Middle frontal gyrus (tissue), 1 donor: ENCODE data around the gene PDGFC.
"Not testable (repeated sequence)": the region's sequence is repeated elsewhere in the genome, so short reads cannot be mapped to it uniquely, and the experiment has no call there.

ENCODE experiments used
- DNase-seq: peaks from one replicate; pipeline ENCODE4 v3.0.0-alpha.2; 2015; ENCODE audit warnings: low spot score; ENCODE audit errors: extremely low spot score

PDGFC gene

DNA sequence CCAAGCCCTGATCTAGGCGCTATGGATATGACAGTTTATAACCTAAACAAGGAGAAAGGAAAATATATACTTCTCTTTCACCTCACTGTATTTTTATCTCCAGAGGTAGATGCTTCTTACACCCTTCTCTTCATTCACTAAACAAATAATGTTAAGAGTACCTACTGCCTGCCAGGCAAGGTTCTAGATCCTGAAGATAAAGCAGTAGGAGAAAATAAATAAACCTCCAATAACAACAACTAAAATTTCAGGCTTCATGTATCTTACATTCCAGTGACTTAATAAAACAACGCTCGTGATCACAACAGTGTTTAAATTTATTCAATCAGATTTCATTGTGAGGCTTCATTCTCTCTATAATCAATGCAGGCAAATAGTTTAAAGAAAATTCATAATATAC lies 20.7 kb downstream of the PDGFC start:
- DNase-seq = no peak

DNA sequence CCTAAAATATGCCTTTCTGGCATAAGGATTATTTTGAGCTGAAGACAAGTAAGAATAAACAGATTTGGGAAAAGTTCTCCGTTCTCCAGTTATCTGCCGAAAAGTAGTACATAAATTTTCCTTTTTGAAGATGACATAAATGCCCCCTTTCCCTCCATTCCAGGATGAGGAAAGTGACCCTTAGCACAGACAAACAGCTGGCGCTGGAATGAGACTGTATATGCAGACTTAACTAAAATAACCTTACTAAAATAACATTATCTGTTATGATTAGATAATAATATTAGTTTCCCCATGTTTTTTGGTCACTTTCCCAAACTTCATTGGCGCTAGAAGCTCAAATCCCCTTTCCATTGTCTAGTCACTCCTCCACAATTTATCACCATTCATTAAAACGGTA lies 21.5 kb downstream of the PDGFC start:
- no peak for DNase-seq

DNA sequence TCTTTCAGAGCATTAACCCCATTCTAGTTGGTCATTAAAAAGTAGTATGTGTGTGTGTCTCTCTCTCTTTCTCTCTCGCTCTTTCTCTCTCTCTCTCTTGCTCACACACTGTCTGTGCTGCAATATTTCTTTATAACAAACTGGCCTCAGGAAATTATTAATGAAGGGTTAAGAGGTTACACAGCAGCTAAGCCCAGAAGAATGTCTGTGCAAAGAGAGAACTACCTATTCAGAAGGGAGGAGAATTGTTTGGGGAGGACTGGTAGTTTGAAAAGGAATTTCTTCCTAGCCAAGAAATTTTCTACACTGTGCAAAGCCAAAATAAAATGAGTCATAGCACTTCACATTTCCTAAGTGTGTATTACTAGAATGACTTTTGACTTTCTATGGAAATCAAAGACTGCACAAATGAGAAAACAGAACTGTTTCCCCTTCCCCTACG lies 22.2 kb downstream of the PDGFC start:
- DNase-seq = no peak

DNA sequence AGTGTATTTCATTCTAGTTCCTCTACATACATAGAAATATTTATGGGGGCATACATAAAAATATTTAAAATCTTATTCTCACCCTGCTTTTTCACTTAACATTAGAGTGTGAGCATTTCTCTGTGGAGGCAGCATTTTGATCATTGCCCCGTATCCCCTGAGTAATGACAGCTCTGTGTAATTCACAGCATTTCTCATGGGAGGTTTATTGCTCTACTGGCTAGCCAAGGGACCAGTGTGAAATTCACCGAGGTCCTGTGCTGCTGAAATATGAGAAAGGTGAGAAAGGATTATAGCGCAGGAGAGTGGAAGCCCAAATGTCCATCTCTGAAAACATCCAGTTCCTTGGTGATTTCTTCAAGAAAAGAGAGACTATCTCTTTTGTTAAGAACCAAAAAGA lies 22.9 kb downstream of the PDGFC start:
- no peak for DNase-seq

DNA sequence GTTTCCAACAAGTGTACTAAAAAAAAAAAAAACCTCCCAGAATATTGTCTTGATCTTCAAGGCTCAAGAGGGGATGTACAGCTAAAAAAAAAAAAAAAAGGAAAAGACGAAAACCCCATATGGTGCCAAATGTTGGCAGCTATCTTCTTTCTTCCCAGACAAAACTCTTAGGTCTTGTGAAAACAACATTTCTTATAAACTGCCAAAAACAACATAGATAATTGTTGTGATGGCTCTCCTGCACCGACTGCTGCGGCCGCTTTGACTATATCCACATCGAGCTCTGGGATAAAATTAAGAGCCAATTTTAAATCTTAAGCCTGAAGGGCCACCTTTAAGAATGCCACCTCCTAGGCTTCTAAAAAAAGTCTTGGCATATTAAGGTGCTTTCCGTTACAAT lies 23.5 kb downstream of the PDGFC start:
- no peak for DNase-seq

DNA sequence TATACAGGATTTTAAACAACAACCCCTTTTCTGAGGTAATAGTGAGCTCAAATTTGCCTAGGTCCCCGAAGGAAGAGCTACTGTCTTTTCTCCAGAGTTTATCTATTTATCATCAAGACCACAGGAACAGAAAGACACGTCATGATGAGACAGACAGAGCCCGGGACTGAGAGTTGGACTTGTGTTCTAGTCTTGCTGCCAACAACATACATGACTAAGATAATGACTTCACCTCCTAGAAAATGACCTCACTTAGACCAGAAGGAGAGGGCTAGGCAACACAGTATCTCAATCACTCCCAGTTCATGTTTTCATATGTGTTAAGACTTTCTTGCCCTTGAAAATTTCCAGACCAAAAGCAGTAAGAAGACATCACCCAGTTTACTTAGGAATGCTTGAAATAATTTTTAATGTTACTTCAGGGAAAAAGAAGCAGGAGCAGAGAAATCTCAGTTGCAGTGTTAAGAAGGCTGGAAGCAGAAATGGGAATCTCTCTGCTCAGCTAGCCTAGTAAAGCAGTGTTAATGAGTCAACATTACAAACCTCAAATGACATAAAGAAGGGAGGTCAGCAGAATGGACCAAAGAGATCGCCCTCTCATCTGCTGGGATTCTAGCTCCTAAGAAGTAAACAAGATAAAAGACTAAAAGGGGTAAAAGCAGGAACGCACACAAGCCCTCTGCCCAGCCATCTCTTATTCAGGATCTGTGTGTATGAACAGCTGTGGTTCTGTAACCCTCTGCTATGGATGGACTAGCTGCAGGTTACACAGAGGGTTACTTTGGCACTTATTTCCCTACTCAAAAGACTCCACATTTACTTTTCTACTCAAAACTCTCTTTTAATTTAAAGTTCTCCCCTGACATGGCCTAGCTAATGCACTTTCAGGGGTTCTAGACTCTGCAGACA lies 24.8 kb downstream of the PDGFC start:
- no peak for DNase-seq

DNA sequence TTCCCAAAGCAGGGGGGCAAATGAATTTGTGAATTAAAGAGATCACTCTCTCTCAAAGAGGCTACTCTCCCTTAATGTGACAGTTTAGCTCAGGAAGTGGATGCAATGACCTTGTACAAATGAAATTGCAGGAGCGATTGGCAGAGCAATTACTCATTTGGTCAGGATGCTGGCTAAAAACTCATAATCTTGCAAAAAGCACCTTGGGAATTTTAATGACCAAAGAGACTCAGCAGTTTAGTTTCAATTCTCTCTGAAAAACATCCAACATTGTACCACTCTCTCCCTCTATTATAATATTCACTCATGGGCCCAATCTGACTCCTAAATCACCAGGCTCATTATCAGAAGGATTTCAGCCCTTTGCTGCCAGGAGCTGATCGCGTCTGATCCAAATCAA lies 26.1 kb downstream of the PDGFC start:
- no peak for DNase-seq

DNA sequence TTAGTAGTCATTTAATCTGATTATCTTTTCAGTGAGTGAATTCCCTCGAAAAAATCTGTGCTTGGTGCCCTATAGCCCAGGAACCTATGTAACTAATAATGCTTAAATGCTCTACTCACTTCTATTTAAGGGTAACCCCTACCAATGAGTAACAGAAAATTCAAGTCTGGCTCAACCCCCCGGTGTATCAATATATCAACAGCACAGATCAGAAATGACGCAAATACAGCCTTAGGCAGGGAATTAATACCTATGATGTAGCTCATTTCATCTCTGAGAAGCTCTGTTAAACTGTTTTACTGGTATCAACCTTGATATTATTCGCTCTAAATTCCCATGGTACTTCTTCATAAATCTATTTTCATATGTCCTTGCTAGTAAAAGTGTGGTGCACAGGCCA lies 28.6 kb downstream of the PDGFC start:
- no peak for DNase-seq

DNA sequence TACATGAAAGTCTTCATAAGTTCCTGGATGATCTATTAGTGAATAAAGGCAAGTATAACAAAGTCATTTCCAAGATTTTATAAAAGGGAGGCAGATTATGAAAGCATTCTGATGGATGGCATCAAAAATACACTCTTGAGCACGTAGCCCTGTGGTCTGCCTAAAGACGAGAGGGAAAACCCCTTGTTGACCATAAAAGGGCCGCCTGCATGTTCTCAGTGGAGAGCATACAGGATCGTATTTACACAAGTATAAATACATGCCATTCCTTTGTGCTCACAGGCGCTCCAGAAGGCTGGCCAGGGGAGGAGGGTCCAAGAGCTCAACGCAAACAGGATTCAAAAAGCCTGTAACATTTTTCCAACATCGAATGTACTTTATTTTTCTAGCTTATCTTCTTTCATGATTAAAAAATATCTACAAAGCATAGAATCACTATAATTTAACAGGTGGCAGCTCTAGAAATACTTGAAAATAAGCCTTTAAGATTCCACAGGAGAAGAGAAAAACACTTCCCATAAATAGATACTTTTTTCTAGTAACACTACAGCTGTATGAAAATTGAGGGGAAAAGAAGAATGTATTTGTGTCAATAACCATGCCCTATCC lies 29.6 kb downstream of the PDGFC start:
- DNase-seq = no peak

DNA sequence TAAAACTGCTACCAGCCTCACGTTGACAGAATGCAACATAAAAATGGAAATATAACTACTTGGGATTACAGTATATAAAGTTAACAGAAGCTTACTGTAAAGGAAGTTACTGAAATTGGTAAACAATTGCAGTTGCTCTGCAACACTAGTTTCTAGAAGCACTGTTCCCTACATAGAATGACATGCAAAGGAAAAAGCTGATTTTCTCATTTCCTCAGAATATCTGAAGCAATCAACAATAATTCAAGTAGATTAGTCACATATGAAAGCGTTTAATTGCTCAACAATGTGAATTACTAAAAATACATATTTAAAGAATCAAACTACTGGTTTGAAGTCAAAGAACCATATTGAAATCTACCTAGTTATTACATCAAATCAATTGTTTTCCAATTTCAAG lies 31.8 kb downstream of the PDGFC start:
- no peak for DNase-seq

DNA sequence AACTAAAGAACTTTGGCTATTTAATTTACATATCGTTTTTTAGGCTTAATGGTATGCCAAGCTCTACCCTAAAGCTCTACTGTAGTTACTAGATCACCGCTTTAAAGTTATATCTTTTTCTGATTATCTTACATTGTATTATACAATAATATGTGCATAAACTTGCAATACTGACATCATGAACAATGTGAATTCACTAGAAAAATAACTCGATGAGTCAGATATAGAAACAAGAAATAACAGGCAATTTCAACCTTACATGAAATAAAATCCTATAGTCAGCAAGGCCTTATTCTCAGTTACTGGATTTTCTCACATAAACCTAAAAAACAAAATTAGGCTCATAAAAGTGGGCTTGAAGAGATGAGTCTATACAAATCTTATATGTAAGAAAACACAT lies 32.5 kb downstream of the PDGFC start:
- no peak for DNase-seq

DNA sequence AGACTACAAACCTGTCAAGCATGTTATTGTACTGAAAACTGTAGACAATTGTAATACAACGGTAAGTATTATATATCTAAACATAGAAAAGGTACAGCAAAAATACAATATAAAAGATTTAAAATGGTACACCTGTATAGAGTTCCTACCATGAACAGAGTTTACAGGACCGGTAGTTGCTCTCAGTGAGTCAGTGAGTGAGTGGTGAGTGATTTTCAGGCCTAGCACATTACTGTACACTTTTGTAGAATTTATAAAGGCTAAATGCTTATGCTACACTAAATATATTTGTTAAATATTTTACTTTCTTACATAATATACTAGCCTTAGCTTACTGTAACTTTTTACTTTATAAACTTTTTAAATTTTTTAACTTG lies 37.4 kb downstream of the PDGFC start:
- no peak for DNase-seq

DNA sequence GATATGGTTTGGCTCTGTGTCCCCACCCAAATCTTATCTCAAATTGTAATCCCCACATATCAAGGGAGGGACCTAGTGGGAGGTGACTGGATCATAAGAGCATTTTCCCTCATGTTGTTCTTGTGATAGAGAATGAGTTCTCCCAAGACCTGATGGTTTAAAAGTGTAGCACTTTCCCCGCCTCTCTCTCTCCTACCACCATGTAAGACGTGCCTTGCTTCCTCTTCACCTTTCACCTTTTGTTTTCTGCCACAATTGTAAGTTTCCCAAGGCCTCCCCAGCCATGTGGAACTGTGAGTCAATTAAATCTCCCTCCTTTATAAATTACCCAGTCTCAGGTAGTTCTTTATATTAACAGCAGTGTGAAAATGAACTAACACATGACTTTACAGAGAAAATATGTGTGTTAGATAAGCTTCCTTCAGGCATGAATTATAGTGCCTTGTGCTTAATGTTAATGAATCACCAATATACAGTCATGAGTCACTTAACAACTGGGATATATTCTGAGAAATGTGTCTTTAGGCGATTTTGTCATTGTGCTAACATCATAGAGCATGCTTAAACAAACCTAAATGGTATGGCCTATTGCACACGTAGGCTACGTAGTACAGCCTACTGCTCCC lies 37.9 kb downstream of the PDGFC start:
- no peak for DNase-seq

DNA sequence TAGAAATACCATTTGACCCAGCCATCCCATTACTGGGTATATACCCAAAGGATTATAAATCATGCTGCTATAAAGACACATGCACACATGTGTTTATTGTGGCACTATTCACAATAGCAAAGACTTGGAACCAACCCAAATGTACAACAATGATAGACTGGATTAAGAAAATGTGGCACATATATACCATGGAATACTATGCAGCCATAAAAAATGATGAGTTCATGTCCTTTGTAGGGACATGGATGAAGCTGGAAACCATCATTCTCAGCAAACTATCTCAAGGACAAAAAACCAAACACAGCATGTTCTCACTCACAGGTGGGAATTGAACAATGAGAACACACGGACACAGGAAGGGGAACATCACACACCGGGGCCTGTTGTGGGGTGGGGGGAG lies 39.2 kb downstream of the PDGFC start:
- DNase-seq = not testable (repeated sequence)

DNA sequence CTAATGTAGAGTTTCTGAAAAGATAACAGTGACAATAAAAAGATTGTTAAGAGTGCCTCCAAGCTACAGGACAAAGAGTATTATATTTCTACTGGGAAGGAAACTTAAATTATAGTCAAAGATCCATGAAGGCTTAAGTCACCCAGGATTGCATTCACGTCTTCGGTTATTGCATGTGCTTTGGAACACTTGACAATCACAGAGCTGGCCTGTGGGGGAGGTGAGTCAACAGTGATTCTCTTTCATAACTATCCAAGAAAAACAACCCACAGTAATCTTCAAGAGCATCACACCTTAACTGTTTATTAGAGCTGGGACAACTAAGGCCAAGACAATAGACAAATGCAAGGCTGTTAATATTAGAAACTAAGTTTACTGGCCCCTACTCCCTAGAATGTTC lies 40.3 kb downstream of the PDGFC start:
- no peak for DNase-seq

DNA sequence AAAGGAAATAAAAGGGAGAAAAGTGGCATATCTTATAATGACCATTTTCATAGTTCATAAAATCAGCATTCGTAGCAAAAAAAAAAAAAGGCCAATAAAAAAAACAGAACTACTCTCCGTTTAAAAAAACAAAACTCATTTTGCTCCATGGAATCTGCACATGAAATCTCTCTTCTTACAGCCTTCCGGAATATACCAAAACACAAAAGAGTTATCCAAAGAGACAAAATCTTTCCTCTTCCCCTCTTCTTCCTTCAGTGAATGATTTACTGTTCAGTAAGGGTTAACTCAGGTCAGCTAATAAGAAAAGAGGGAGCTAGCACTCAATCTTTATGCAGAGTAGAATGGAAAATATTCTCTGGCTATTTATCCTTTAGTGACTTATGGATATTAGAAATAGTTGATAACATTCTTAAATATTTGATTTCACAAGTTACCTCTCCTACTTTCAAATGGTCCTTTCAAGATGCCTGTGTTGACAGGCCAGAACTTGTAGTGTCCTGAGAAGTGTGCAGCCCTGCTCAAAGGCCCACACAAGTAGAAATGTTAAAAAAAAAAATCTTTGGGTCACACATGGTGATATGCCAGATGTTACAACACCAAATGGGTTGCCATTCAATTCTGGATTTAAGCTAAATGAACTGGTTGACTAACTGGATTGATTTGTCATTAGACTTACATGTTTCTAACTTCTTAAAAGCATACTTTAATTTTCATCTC lies 42.1 kb downstream of the PDGFC start:
- DNase-seq = no peak

DNA sequence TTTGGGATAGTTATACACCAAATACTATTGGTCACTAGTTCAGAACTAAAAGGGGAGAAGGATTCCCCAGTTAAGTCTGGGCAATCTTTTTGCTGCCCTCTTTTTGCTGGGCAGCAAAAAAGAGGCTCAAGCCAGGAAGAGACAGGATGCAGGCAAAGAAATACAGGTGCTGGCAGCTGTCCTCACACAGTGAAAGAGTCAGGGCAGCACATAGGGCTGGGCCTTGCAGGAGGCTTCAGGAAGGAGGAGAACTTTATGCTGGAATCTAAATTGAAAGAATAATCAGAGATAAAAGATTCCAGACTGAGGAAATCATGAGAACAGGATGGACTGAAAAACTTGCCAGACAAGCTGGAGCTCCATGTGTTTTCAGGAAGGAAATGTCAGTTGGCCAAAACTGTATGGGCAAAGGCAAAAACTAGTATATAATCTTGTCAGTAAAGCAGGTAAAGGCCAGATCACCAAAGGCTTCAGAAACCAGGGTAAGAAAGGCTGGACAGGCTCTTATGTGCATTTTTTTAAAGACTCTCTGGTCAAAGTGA lies 46.8 kb downstream of the PDGFC start:
- DNase-seq = no peak

DNA sequence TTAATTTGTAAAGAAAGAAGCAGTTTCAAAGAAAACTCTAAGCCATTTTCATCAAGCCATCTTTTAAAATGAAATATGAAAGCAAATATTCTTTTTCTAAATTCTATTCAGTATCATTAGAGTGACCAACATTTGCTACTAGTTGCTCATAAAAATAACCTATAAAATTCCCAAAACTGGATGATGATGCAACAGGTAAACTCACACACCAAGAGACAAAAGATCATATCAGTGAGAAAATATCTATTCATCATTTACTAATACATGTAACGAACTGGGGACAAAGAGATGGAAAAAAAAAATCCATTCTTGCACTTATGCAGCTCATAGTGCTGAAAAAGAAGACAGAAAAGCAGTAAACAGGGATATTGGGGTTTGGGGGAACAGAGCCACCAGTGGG lies 48.1 kb downstream of the PDGFC start:
- no peak for DNase-seq

DNA sequence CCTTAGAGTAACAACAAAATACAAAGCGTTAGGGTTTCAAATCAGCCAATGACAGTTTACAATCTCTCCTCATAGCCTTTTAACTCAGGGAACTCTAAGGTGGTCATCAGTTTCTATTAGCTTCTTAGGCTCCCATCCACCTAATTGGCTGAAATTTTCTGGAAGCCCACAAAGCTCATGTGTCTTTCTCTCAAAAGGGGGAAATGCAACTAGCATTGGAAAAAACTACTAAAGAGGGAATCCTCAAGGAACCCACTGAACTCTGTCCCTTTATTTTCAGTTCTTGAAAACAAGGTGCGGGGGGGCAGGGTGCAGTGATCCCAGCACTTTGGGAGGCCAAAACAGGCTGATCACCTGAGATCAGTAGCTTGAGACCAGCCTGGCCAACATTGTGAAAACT lies 56.4 kb downstream of the PDGFC start:
- DNase-seq = no peak

DNA sequence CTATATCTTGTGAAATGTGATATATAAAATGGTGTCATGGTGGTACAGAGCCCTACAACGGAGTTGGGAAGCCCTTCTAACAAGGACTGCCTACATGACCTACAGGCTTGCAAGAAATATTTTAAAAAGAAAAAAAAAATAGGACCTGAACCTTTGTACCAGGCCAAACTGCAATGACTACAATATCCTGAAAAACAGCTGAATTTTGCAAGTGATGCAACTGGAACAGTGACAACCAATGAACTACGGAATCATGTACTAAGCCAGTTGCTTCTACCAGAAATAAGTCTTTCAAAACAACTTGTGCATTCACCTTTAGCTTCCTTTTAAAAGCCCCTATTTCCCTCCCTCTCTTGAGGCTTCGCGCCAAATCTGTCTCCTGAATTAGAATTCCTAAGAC lies 58.4 kb downstream of the PDGFC start:
- DNase-seq = no peak

DNA sequence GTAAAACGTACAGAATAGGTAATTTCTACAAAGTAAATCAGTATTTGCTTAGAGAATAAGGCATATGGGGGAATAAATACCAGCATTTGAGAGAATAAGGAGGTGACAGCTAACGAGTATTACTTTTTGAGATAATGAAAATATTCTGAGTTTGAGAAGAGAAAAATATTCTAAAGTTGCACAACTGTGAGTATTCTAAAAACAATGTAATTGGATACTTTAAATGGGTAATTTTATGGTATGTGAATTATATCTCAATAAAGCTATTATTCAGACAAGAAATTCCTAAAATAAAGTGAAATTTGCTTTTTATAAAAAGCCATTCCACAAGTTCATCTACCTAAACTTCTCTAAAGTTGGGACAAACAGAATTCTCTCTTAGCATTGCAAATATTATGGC lies 62.6 kb downstream of the PDGFC start:
- DNase-seq = no peak

DNA sequence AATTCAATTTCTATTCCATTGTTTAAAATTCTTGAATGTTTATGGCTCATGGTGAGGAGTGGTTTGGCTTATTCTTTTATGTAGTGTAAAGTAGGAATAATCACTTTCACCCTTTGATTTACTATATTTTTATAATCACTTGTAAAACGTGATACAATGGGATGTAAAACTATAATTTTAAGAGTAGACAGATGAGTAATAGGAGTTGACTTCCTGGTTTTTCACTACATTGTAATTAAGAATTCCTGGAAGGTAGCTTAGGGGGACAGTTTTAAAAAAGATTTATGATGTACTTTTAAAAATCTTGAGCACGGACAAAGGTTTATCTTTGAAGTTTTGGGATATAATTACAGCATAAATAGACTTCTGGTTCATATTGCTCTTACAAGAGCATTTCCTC lies 65.3 kb downstream of the PDGFC start:
- DNase-seq = no peak
